ENCODE results near the gene ZNF175.

GRCh38 chr19:51546107-51546649, 24.9 kb upstream of the ZNF175 start:
- TF ChIP-seq POLR2AphosphoS5 (IDR thresholded peaks at IDR 0.05) (no peak), POLR2A (IDR thresholded peaks at IDR 0.05) (no peak), CTCF (IDR thresholded peaks at IDR 0.05) (no peak), EP300 (IDR thresholded peaks at IDR 0.05) (no peak)
